Inflammatory macrophage treated with lipopolysaccharide for 4 hours (primary cell): ENCODE results near the gene IGFBP5.

Experiments
- DNase-seq: peaks from one replicate; pipeline ENCODE4 v3.0.0-alpha.2; 2020

IGFBP5 gene

GRCh38 chr2:216663106-216663505, 32.2 kb downstream of the IGFBP5 start:
- DNase-seq, result no peak

DNA sequence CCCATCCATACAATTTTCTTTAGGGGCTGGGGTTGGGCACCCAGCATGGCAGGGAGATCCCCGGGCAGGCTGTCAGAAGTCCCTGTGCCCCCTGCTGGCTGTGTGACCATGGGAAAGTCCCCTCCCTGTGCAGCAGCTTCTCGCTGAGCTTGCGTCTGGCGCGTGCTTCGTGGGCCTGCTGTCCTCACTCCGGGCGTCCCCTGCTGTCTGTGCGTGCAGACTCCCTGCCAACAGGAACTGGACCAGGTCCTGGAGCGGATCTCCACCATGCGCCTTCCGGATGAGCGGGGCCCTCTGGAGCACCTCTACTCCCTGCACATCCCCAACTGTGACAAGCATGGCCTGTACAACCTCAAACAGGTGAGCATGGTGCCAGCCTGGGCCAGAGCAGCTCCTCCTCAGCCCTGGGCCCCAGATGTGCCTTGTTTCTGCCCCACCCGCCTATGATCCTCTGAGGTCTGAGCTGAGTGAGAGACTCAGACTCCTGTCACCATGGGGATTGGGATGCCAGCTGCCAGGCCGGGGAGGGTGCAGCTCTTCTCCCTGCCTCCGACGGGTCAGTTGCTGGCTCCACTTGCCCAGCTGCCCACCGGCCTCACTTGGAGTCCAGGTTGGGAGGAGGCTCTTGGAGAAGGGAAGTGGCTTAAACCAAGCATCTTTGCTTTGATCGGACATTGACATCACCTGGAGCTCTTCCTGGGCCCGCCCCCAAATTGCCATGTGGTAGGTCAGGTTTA, 33.5 kb downstream of the IGFBP5 start:
- DNase-seq, result peak; percentile 4

- no peak for DNase-seq
Measured at GRCh38 chr2:216661051-216661450, 34.3 kb downstream of the IGFBP5 start.

DNA sequence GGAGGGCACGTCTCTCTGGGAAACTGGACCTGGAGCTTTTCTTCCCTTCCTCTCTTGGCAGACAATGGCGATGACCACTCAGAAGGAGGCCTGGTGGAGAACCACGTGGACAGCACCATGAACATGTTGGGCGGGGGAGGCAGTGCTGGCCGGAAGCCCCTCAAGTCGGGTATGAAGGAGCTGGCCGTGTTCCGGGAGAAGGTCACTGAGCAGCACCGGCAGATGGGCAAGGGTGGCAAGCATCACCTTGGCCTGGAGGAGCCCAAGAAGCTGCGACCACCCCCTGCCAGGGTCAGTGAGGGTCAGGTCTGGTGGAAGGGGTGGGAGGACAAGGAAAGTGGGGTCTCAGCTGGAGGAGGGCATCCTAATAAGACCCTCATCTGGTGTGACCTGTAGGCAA, 34.9 kb downstream of the IGFBP5 start:
- no peak for DNase-seq

DNA sequence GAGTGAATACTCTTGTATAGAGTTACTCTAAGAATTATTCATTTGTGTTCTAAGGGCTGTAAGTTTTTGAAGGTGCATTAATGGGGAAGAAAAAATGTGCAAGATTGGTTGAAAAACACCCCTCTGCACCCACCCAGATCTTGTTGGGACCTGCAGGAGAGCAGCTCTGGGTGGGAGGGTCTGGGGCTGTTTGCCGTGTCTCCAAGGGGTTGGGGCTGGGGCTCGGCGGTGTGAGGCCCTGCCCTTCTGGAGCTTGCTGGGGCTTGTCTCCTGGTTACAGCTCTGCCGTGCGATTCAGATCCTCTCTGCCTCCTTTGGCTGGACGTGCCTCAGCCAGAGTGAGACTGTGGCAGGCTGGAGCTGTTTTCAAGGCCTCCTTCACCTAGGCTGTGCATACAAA, 36.1 kb downstream of the IGFBP5 start:
- no peak for DNase-seq

- DNase-seq, result no peak
Measured at GRCh38 chr2:216658757-216659156, 36.6 kb downstream of the IGFBP5 start.

DNA sequence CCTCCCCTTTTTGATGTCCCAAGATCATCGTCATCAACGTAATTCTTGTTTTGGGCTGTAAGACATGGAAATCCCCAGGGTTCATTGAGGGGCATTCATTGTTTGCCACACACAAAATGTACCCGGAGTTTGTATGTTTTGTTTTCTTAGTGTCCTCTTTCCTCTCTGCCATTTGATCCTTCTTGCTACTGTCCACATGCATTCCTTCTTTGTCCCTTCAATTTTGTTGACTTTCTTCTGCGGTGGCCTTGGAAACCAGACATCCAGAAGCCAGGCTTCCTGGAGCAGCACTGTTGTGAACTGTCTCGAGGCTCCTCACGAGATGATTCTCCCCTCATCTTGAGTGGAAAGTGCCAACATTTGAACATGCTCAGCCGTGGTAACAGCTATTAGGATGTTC, 37.4 kb downstream of the IGFBP5 start:
- no peak for DNase-seq

DNA sequence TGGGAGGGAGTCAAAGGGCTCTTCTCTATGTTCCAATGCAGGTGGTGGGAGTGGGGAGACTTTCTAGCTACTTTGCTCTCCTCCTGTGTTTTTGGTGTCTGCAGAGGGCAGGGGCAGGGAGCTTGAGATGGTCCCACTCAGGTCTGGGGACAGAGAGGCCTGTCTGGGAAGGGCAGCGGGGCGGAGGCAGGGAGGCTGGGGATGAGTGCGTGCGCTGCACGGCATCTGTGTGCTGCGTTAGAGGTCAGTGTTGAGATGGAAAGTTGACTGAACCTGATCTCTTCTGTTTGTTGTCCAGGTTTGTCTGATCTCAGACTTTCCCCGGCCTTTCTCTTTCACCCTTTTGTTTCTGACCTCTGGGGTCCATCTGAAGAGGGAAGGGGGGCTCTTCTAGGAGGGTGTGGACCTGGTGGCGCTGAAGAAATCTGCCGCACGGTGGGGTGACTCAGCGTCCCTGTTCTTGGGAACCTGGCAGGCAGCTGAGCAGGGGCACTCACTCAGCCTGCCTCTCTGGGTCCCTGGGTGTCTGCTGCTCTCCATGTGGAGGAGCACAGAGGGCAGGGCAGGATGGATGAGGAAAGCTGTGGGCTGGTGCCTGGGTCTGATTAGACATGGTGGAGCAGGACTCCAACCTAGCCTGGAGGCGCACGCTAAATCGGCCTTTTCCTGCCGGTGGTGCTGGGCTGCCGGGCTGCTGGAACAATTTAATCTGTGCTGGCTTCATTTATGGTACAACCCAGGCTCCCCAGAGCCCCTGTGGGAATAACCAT, 38.1 kb downstream of the IGFBP5 start:
- DNase-seq, result no peak

DNA sequence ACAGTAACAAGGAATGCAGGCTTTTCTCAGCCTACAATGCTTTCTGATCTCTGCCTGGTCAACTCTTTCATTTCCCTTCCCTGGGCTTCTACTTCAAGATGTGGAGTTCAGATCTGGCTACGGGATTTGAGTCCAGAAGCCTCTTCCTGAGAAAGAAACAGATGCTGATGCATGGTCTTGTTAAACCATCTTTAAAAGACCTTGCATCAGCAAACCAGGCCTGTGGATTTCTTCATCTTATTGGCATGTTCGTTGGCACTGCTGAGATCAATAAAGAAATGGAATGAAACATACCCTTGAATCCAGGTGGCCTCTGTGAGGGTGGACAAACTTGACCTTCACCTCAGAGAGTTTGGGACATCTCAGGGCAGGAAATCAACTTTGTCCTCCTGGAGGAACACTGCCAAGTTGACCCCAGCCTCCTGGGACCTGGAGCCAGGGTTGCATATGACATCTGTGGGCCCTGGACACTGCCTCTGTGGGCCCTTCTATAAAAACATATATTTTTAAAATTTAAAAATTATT, 40.8 kb downstream of the IGFBP5 start:
- DNase-seq, result no peak

DNA sequence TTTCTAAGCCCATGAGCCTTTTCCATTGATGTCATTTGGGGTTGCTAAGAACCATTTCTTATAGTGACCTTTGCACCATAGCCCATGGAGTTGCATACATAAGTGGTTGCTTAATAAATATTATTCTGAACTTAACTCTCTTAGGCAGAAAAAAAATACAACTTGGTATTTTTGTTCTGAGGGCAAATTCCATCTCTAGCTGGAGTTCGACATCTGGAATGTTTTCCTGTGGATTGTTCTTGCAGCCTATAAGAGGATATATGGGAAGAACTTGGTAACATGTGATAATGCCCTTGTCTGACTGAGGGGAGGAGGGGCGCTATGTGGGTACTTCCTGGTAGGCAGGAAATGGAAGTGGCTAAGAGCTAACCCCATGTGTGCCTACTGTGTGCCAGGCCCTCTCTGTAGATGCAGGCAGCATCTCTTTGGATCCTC, 41.4 kb downstream of the IGFBP5 start:
- no peak for DNase-seq

DNA sequence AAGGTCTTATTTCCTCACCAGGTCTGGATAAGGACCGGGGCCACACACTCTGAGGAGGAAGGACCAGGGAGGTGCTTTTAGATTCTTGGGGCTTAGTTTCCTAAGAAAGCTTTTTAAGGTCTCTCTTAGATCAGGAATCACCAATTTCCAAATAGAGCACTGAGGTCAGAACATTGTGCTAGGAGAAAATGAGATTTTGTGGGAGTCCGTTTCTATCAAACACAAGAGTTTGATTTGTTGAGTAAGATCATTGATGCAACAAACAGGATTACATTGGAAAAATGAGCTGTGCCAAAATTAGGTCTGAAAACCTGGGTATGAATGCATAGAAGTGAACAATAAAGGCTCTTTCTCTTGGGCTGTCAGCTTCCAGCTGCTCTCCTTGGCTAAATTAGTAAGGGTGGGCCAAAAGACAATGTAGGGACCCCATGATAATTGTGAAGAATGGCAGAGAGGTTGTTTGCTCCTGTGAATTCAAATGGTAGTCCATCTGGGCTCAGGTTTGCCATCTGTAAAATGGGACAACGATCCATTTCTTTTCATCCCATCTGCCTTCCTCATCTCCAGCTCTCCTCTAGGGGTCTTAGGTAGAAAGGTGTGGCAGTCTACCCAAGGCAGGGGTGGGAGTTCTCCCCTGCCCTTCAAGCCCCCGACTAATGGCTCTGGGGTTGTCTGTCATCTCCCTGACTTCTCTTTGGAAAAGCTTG, 42.1 kb downstream of the IGFBP5 start:
- DNase-seq, result no peak

GRCh38 chr2:216652566-216652965, 42.8 kb downstream of the IGFBP5 start:
- DNase-seq, result no peak

DNA sequence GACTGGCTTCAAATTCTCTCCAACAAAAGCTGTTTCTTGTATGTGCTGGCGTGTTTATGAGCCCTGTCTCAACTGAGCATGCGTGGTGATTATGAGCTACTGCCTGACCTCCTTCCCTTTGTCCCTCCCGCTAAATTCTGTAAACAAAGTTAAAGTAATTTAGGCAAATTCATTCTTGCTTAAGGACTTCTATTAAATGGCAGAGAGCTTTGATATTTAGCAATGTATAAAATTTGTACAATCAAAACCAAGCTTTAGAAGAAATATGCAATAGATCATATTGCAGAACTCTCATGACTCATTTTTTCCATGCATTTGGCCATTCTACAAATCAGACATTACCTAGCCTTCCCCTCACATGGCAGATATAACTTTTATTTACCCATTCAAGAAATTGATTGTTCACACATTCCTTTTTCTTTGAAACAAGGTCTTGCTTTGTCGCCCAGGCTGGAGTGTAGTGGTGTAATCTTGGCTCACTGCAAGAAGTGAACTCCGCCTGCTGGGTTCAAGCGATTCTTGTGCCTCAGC, 43.9 kb downstream of the IGFBP5 start:
- peak; percentile 56 for DNase-seq

DNA sequence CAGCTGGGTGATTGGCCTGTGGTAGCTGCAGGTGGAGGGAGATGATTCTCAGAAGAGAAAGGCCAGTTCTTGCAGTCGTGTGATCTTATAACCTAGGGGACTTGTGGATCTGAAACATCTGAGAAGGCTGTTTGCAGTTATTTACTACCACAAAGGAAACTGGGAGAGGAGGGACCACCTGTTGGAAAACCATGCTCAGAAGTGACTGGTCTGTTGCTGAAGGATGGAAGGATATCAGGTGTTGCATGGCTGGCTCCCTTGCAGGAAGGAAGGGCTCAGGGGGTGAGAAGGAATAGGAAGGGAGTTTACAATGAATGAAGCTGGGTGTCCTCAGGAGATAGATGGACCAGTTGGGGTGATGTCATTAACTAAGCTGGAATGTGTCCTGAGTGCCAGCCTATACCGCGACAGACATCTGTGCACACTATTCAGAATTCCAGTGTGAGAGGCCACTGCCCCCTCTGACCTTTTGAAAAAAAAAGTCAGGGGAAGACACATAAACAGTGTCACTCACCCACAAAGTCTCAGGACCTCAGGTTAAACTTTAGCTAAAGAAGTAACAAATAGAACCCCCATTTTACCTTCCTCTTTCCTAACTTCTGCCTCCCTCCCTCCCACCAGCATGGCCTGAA, 44.6 kb downstream of the IGFBP5 start:
- DNase-seq, result no peak

GRCh38 chr2:216649574-216649973, 45.8 kb downstream of the IGFBP5 start:
- no peak for DNase-seq

DNA sequence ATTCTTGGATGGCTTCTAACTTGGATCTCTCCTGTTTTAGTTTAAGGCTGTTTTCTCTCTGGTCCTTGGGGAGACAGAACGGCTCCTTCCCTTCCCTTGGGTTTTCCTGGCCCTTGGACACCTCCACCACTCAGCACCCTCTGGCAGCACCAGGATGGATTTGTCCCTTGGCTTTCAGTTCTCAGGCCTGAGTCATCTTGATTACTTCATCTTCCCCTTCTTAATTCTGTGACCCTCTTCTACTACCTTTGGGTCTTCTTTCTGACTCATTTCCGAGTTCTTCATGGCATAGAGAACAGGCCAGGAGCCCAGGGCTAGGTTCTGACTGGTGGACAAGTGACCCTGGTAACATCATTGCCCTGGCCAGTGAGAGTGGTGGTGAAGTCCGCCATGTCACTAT, 47.2 kb downstream of the IGFBP5 start:
- no peak for DNase-seq

- DNase-seq, result no peak
Measured at GRCh38 chr2:216646116-216646515, 49.2 kb downstream of the IGFBP5 start.

GRCh38 chr2:216645636-216645950, 49.8 kb downstream of the IGFBP5 start:
- no peak for DNase-seq

GRCh38 chr2:216644842-216645635, 50.3 kb downstream of the IGFBP5 start:
- DNase-seq, result no peak

GRCh38 chr2:216643986-216644659, 51.2 kb downstream of the IGFBP5 start:
- no peak for DNase-seq

- DNase-seq, result no peak
Measured at GRCh38 chr2:216637472-216637871, 57.9 kb downstream of the IGFBP5 start.
